GM18511 (cell line): ENCODE measurements around the gene GOLGA8Q.
"Not testable (repeated sequence)": the region's sequence is repeated elsewhere in the genome, so short reads cannot be mapped to it uniquely, and the experiment has no call there.

Experiments
- ATAC-seq: cut with Tn5 transposase; IDR thresholded peaks from one replicate; pipeline ENCODE4 v1.9.1; 2021; ENCODE audit warnings: mild to moderate bottlenecking, moderate library complexity; ENCODE audit not compliant: unreplicated experiment

GOLGA8Q gene, protein sequence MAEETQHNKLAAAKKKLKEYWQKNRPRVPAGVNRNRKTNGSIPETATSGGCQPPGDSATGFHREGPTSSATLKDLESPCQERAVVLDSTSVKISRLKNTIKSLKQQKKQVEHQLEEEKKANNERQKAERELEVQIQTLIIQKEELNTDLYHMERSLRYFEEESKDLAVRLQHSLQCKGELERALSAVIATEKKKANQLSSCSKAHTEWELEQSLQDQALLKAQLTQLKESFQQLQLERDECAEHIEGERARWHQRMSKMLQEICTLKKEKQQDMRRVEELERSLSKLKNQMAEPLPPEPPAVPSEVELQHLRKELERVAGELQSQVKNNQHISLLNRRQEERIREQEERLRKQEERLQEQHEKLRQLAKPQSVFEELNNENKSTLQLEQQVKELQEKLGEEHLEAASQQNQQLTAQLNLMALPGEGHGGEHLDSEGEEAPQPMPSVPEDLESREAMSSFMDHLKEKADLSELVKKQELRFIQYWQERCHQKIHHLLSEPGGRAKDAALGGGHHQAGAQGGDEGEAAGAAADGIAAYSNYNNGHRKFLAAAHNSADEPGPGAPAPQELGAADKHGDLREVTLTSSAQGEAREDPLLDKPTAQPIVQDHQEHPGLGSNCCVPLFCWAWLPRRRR

DNA sequence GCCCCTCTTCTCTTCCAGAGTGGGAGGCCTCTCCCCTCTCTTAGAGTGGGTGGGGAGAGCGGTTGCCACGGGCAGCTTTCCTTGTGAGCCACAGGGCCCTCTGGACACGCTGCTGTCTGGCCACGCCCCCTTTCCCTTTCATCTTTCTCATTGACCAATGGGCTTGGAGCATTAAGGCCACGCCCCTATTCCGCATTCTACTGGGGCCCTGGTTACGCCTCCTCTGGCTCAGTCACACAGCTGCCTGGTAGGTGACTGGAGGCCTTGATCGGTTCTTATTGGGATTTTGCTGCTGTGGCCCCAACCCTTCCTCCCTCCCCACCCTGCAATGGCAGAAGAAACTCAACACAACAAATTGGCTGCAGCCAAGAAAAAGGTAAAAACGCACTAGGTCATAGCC lies at the start of gene GOLGA8Q:
Gene GOLGA8Q (plus strand): TSS at position 301 of the 400 bp plus-strand sequence. CDS start 28 bp downstream, at position 329.
- not testable (repeated sequence) for ATAC-seq

GRCh38 chr15:30502904-30503781 lies 48.7 kb upstream of the GOLGA8Q start:
- ATAC-seq = not testable (repeated sequence)

DNA sequence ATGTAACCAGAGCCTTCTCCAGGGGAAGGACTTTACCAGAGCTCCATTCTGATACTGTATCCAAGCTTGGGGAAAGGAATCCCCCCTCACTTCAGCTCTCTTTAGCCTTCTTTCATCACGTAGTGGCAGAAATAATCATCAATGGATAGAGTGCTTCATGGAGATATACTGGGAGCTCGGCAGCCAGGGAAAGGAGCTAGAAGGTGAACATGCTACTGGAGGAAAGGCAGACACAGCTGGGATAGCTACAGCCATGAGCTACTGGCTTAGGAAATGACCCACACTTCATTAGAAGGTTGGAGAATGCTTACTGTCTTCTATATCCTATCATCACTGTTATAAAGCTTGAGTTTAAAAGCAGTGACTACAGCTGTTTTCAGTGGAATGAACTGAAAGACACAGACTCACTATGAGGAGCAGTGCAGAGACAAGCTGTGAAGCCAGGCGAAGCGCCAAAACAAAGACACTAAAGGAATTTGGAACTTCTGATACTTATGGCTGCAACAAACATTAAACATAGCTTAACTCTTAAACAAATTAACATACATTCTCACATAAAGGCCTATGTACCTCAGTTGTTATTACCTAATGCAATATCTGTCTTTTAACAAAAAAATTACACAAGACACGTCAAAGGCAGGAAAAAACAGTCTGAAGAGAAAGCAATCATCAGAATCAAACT lies 47.5 kb upstream of the GOLGA8Q start:
- not testable (repeated sequence) for ATAC-seq

DNA sequence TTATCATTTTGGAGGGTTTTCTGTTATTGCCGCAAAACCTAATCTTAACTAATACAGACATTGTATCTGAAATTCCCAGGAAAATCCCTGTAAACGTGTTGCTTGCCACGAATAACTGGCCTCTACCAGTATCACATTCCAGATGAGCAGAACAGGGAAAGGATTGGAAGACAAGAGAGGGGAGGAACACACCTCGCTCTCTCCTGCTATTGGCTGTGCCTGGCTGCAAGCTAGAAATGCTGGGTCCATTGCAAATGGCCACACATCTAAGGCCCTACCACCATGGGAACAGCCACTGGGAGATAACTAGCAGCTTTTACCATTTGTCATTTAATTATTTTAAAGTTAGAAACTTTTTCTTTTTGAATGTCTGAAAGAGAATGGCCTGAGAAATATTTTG lies 37.3 kb upstream of the GOLGA8Q start:
- ATAC-seq = not testable (repeated sequence)

DNA sequence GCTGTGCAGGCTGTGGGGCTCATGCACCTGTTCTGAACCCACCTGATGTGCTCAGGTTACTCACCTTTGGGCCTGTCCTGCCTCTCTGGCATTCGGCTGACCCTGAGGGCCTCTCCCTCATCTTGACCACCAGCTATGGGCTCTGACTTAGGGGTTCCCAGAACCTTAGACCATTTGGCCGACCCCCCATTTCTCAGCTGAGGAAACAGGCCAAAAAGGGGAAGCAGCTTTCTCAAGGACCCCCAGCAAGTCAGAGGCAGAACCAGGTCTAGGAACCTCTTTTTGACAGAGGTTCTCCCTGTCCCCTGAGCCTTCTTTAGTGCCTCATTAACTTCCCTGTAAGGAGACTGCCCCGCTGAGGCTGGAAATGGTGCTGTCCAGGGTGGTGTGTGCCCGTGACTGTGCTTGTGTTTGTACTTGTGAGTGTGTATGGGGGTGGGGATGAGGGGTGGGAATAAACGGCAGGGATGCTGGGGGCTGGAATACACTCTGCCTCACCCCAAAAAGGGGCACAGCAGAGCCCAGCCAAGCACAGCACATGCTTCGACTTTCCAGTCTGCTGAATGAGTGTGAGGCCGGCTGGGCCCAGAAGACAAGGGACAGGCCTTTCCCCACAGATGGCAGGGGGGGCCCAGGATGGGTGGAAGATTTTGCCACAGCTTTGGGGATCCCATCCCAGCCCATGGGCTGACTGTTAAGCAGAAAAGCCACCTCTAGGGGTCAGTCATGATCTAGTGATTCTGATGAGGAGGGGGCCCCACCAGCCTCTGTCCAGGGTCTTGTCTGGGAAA lies 28.2 kb upstream of the GOLGA8Q start:
- ATAC-seq = not testable (repeated sequence)

DNA sequence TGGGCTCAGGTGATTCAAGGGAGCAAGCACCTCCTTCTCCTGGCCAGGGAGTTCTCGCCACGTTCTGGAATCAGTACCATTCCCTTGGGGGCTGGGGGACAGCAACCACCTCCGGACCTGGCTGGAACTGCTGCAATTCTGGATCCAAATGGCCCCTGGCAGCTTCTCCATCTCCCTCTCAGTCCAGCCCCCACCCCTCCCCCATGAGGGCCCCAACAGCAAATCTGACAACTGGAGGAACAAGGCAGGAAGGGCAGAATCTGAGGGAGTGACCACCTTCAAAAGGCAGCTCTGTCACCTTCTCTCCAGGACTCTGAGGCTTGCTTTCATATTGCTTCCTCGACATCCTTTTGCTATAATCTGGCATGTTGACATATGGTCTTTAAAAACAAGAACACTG lies 25.9 kb upstream of the GOLGA8Q start:
- ATAC-seq = not testable (repeated sequence)

DNA sequence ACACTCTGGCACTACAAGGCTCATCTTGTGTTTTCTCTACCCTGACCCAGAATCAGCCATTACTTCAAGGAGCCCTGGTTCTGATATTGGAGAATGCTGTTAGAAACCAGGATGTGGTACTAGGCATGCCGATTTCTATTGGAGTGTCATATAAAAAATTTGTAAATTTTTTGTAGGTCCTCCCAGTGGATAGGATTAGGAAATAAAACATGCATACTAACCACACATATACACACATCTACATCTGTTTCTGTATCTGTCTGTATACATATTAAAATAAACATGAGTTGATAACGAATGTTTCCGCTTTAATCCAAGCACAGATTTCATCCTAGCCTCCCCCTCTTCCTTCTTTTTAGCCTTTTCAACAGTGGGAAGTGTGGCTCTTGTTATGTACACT lies 22.8 kb upstream of the GOLGA8Q start:
- ATAC-seq = not testable (repeated sequence)

GRCh38 chr15:30566949-30567348 lies 15.1 kb downstream of the GOLGA8Q start:
- not testable (repeated sequence) for ATAC-seq

DNA sequence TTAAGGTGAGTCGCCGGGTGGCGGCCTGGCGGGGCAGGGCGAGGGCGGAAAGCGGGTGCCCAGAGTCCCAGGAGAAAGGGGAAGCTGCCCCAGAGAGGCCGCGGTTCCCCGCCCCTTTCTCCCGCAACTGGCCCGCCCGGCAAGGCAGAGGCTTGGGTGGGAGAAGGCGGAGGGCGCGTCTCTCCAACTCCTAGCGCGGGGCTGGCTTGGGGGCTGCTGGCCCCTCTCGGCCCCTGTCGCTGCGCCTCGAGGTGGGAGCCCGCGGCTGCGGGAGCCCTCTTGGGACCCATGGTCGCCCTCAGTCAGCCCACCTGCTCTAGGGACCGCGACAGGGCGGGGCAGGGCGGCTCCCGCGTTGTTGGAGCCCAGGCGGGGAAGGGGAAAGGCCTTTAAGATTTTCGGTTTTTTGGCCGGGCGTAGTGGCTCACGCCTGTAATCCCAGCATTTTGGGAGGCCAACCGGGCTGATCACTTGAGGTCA lies 21.2 kb downstream of the GOLGA8Q start:
- not testable (repeated sequence) for ATAC-seq

DNA sequence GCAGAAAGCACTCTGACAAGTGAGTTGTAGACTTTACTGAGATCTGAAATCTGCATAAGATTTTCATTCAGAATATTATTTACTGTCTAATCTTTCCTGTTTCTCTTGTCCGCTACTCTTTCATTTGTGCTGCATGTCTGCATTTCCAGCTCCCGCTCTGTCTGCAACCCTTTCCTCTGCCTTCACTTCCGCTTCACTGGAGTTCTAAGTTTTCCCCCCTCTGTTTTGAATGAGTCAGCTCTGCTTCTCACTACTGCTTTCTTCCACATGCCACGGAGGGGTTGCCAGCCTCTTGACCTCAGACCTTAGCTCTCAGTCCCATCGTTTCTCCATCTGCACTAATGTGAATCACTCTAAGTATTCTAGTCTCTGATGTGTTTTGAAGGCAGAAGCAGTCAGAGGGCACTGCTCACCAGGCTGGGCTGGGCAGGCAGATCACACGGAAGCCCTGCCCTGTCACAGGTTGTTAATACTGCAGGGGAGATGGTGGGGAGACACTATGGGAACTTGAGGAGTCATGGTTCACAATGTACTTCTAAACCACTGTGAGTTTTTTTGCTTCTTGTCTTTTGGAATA lies 27.6 kb downstream of the GOLGA8Q start:
- ATAC-seq = not testable (repeated sequence)

- ATAC-seq = not testable (repeated sequence)
Observed at GRCh38 chr15:30580716-30581115, 28.9 kb downstream of the GOLGA8Q start.

GRCh38 chr15:30598953-30599352 lies 47.1 kb downstream of the GOLGA8Q start:
- ATAC-seq = not testable (repeated sequence)

- ATAC-seq = not testable (repeated sequence)
Observed at GRCh38 chr15:30603796-30604195, 51.9 kb downstream of the GOLGA8Q start, which contains the start of gene GOLGA8H. GOLGA8H (plus strand) TSS chr15:30604028; CDS start chr15:30604126, 98 bp downstream.
